Adrenal gland (tissue), 12 donors: ENCODE results near the gene UBN2. TPM values are rescaled to one million over a fixed set of nuclear protein-coding genes. Genes with fewer than 3 reads are reported as not detected.

Experiments
- DNase-seq, 7 donors: peaks; one replicate each; pipeline ENCODE4 v3.0.0-alpha.2; 2019 to 2020
- H3K27ac ChIP-seq, 5 donors: fragments of 200-600 bp; sonication (generic) in 4 of 5; 1 replicate in 3 of 5; 2 replicates in 2 of 5; pipeline versions ENCODE4 v1.5.1 to v1.8.0; 2016 to 2020; ENCODE audit warnings: mild to moderate bottlenecking in 1 of 5
- H3K27me3 ChIP-seq: fragments of 200-600 bp; 2 replicates; pipeline ENCODE4 v1.8.0; 2021
- H3K36me3 ChIP-seq, 2 donors: fragments of 200-600 bp; replicated peaks in 1 of 2; 1 replicate in 1 of 2; 2 replicates in 1 of 2; pipeline versions ENCODE4 v1.5.1 to v1.8.0; 2018 to 2022
- H3K4me1 ChIP-seq, 2 donors: fragments of 200-600 bp; replicated peaks in 1 of 2; 1 replicate in 1 of 2; 2 replicates in 1 of 2; pipeline versions ENCODE4 v1.5.1 to v1.8.0; 2018 to 2021
- H3K4me3 ChIP-seq, 4 donors: fragments of 200-600 bp; sonication (generic) in 3 of 4; one replicate each; pipeline ENCODE4 v1.5.1; 2016 to 2018
- H3K9me3 ChIP-seq, 3 donors: fragments of 200-600 bp; sonication (generic) in 1 of 3; replicated peaks in 1 of 3; 1 replicate in 2 of 3; 2 replicates in 1 of 3; pipeline versions ENCODE4 v1.5.1 to v1.8.0; 2016 to 2021
- CTCF ChIP-seq, 6 experiments: fragments of 450-650 bp in 4 of 6; fragments of 200-600 bp in 2 of 6; sonication (generic) in 1 of 6; IDR thresholded peaks; 1 replicate in 5 of 6; 2 replicates in 1 of 6; pipeline versions ENCODE4 v1.5.1 to v1.8.0; 2016 to 2021; ENCODE audit warnings: antibody characterized with exemption in 6 of 6, mild to moderate bottlenecking in 2 of 6, moderate library complexity in 1 of 6
- POLR2A ChIP-seq, 2 donors: fragments of 450-650 bp; IDR thresholded peaks; one replicate each; pipeline ENCODE4 v1.6.1; 2017; ENCODE audit warnings: antibody characterized with exemption in 2 of 2, mild to moderate bottlenecking in 2 of 2, moderate library complexity in 1 of 2
- WGBS, 4 donors: extraction: QIAGEN DNeasy Blood & Tissue Kit in 2 of 4; methylation state at CpG; one replicate each; pipeline versions ENCODE4 v1.1.5 to v1.1.7; 2013 to 2017; 5-methylcytosine and 5-hydroxymethylcytosine counted together
- intact Hi-C, 2 donors: fragments of 100-400 bp; cut with DNase I; formaldehyde crosslinking; loops; one replicate each; pipeline versions ENCODE4 v1.14.1 to v1.15.0; 2022 to 2023
- polyA plus RNA-seq, 3 donors: library from polyadenylated mRNA; stranded (reverse); fragments of 200-250 nt in 2 of 3; fragments of 350-450 nt in 1 of 3; fragmentation: Illumina TruSeq in 1 of 3; extraction: RNeasy Lipid Tissue Mini Kit (QIAGEN cat#74804) in 1 of 3; gene quantifications; one replicate each; pipeline ENCODE4 v1.2.3, GENCODE V29; 2013 to 2014
- total RNA-seq, 9 donors: library from RNA; depleted of rRNA in 4 of 9; stranded (reverse); fragments of >200 nt in 4 of 9; fragments of 120-200 nt in 1 of 9; fragmentation: NEBNext Ultra II Directional in 1 of 9; extraction: Animal tissue kit (Norgen Biotek cat#: 25700) in 1 of 9; gene quantifications; one replicate each; pipeline versions ENCODE4 v1.1.0 to v1.2.4, GENCODE V29; 2013 to 2023
- donor health status: healthy with polysubstance abuse.
- donor health status: Bipolar disorder and iron deficiency.
- donor health status: DM: yes; HTN: yes; CAD: no.
- donor health status: DM: no; HTN: no; CAD: no.
- donor health status: DM: no; HTN: no; CAD: no.
- donor health status: DM: yes; HTN: yes; CAD: no.

UBN2 gene
- total and polyA plus RNA-seq, 12 donors: 4.5 to 27.5 (median 16.1) TPM

GRCh38 chr7:139183878-139184338, 47.1 kb upstream of the UBN2 start:
- Histone ChIP-seq H3K4me1 (no peaks in the 10 kb centered on the region), H3K4me3 (no peak overlapping the region), H3K36me3 (no peaks in the 10 kb centered on the region), H3K27me3 (no peaks in the 10 kb centered on the region), H3K27ac (no peak overlapping the region), H3K9me3 (no peaks in the 10 kb centered on the region)
- 76 to 84% (median 80%) methylated on average over 7 of the region's 7 CpGs for WGBS, 4 donors
- DNase-seq: no peak
- TF ChIP-seq CTCF (IDR thresholded peaks at IDR 0.05) (no peak), POLR2A (IDR thresholded peaks at IDR 0.05) (no peak)
- intact Hi-C loops: no loop called here

GRCh38 chr7:139186146-139186545, 44.9 kb upstream of the UBN2 start:
- Histone ChIP-seq H3K27me3 (no peaks in the 10 kb centered on the region), H3K27ac (no peak overlapping the region), H3K4me3 (no peak overlapping the region), H3K9me3 (no peaks in the 10 kb centered on the region), H3K36me3 (no peaks in the 10 kb centered on the region), H3K4me1 (no peaks in the 10 kb centered on the region)
- intact Hi-C loops: no loop called here
- WGBS, 4 donors: 96 to 99% (median 98%) methylated on average over 2 of the region's 2 CpGs
- no peak for DNase-seq
- TF ChIP-seq CTCF (IDR thresholded peaks at IDR 0.05): no peak
- TF ChIP-seq POLR2A (IDR thresholded peaks at IDR 0.05): no peak

GRCh38 chr7:139189357-139189756, 41.7 kb upstream of the UBN2 start:
- TF ChIP-seq CTCF (IDR thresholded peaks at IDR 0.05) (no peak), POLR2A (IDR thresholded peaks at IDR 0.05) (no peak)

GRCh38 chr7:139192014-139192706, 38.9 kb upstream of the UBN2 start:
- no peak for TF ChIP-seq CTCF (IDR thresholded peaks at IDR 0.05)
- TF ChIP-seq POLR2A (IDR thresholded peaks at IDR 0.05): no peak
- Histone ChIP-seq H3K4me3 (no peak overlapping the region), H3K36me3 (no peaks in the 10 kb centered on the region), H3K4me1 (no peaks in the 10 kb centered on the region), H3K9me3 (no peaks in the 10 kb centered on the region), H3K27ac (no peak overlapping the region), H3K27me3 (no peaks in the 10 kb centered on the region)
- DNase-seq: no peak
- intact Hi-C loops: no loop called here
- 84 to 89% (median 87%) methylated on average over 3 of the region's 3 CpGs for WGBS, 4 donors

More at GRCh38 chr7:139189357-139189756, 41.7 kb upstream of the UBN2 start:
- Histone ChIP-seq H3K27ac (no peak overlapping the region), H3K4me3 (no peak overlapping the region), H3K4me1 (no peaks in the 10 kb centered on the region), H3K9me3 (no peaks in the 10 kb centered on the region), H3K27me3 (no peaks in the 10 kb centered on the region), H3K36me3 (no peaks in the 10 kb centered on the region)
- no peak for DNase-seq
- 60 to 62% (median 60%) methylated on average over 3 of the region's 3 CpGs for WGBS, 4 donors
- intact Hi-C loops: no loop called here
